H1 (cell line): ENCODE data around the gene FRY. TPM values are rescaled to one million over a fixed set of nuclear protein-coding genes. Genes with fewer than 3 reads are reported as not detected.

ENCODE experiments used
- CTCF ChIA-PET: fragments of 300-600 bp; sonication (Branson Sonifier 250); formaldehyde crosslinking; loops from one replicate; lab custom pipeline; 2021; ENCODE audit not compliant: partially characterized antibody; lab: Charles Lee
- POLR2A ChIA-PET: fragments of 300-600 bp; sonication (Branson Sonifier 250); formaldehyde crosslinking; loops from one replicate; lab custom pipeline; 2021; ENCODE audit warnings: inconsistent platforms; ENCODE audit not compliant: partially characterized antibody; lab: Charles Lee
- DNase-seq, 2 experiments: peaks; one replicate each; pipeline versions ENCODE4 v3.0.0 to v3.0.0-alpha.2; 2010 to 2022; ENCODE audit warnings: low spot score in 2 of 2, low read depth in 1 of 2, mixed read lengths in 1 of 2
- FAIRE-seq: peaks from 2 replicates; lab custom pipeline; 2011; peaks lifted over from hg19 to GRCh38; lab: Jason Lieb, UNC
- H2AFZ ChIP-seq: 2 replicates; pipeline ENCODE4 v1.8.1; 2012; ENCODE audit warnings: low read length, inconsistent platforms
- H2AK5ac ChIP-seq: 2 replicates; pipeline ENCODE4 v1.6.1; 2013; ENCODE audit warnings: low read depth, low read length
- H2BK120ac ChIP-seq: replicated peaks from 2 replicates; pipeline ENCODE3; 2013; ENCODE audit warnings: low read depth, low read length, inconsistent platforms
- H2BK12ac ChIP-seq: 2 replicates; pipeline ENCODE4 v1.6.1; 2013; ENCODE audit warnings: low read depth, low read length
- H2BK15ac ChIP-seq: 2 replicates; pipeline ENCODE4 v1.6.1; 2013; ENCODE audit warnings: low read length
- H2BK20ac ChIP-seq: 2 replicates; pipeline ENCODE4 v1.6.1; 2013; ENCODE audit warnings: low read length
- H2BK5ac ChIP-seq: 2 replicates; pipeline ENCODE4 v1.6.1; 2013; ENCODE audit warnings: low read depth, low read length
- H3K14ac ChIP-seq: 2 replicates; pipeline ENCODE4 v1.6.1; 2013; ENCODE audit warnings: inconsistent platforms; ENCODE audit not compliant: insufficient read length
- H3K18ac ChIP-seq: 2 replicates; pipeline ENCODE4 v1.6.1; 2013; ENCODE audit warnings: low read length; ENCODE audit errors: extremely low read depth
- H3K23ac ChIP-seq: 2 replicates; pipeline ENCODE4 v1.6.1; 2013; ENCODE audit warnings: inconsistent platforms; ENCODE audit not compliant: insufficient read length
- H3K23me2 ChIP-seq: 2 replicates; pipeline ENCODE4 v1.6.1; 2013; ENCODE audit warnings: low read depth, low read length
- H3K27ac ChIP-seq: 2 replicates; pipeline ENCODE4 v1.6.1; 2011; ENCODE audit warnings: low read depth, low read length, inconsistent platforms
- H3K27me3 ChIP-seq, 4 experiments: replicated peaks in 1 of 4; 1 replicate in 1 of 4; 2 replicates in 3 of 4; pipeline versions ENCODE4 v1.6.1 to v1.8.1; 2011 to 2013; ENCODE audit warnings: low read length in 3 of 4, mild to moderate bottlenecking in 3 of 4, inconsistent platforms in 2 of 4, mixed read lengths in 2 of 4, moderate library complexity in 1 of 4; ENCODE audit not compliant: control insufficient read depth in 3 of 4, insufficient read depth in 3 of 4; ENCODE audit errors: extremely low read depth in 1 of 4
- H3K36me3 ChIP-seq, 4 experiments: 2 replicates each; pipeline versions ENCODE4 v1.6.1 to v1.8.1; 2011 to 2013; ENCODE audit warnings: mild to moderate bottlenecking in 4 of 4, low read length in 3 of 4, moderate library complexity in 2 of 4, control low read depth in 1 of 4, inconsistent platforms in 1 of 4; ENCODE audit not compliant: insufficient read depth in 4 of 4, control insufficient read depth in 2 of 4
- H3K4ac ChIP-seq: replicated peaks from 2 replicates; pipeline ENCODE3; 2013; ENCODE audit warnings: low read length, low read depth, mixed read lengths, inconsistent platforms; ENCODE audit not compliant: insufficient read length
- H3K4me1 ChIP-seq, 4 experiments: replicated peaks in 1 of 4; 1 replicate in 1 of 4; 2 replicates in 3 of 4; pipeline versions ENCODE4 v1.6.1 to v1.8.1; 2011 to 2013; ENCODE audit warnings: low read length in 3 of 4, inconsistent platforms in 2 of 4, mixed read lengths in 1 of 4; ENCODE audit not compliant: insufficient read depth in 4 of 4, control insufficient read depth in 3 of 4
- H3K4me2 ChIP-seq, 2 experiments: 2 replicates each; pipeline versions ENCODE4 v1.6.1 to v1.8.1; 2011 to 2013; ENCODE audit warnings: low read depth in 2 of 2, low read length in 2 of 2, control low read depth in 1 of 2, inconsistent platforms in 1 of 2, mild to moderate bottlenecking in 1 of 2; ENCODE audit not compliant: insufficient read depth in 1 of 2
- H3K4me3 ChIP-seq, 4 experiments: fragments of 200-600, 300-600 bp in 1 of 4; sonication (generic), shearing (Covaris generic), sonication (Bioruptor Twin) in 1 of 4; 2 replicates each; pipeline versions ENCODE4 v1.5.1 to v1.8.1; 2011 to 2016; ENCODE audit warnings: low read length in 4 of 4, low read depth in 3 of 4, control low read depth in 2 of 4, inconsistent platforms in 2 of 4, mild to moderate bottlenecking in 2 of 4, mixed read lengths in 1 of 4, moderate library complexity in 1 of 4; ENCODE audit not compliant: insufficient read depth in 2 of 4; ENCODE audit errors: extremely low read depth in 1 of 4
- H3K56ac ChIP-seq: replicated peaks from 2 replicates; pipeline ENCODE3; 2013; ENCODE audit warnings: low read depth, mild to moderate bottlenecking, mixed read lengths, low read length, inconsistent platforms; ENCODE audit not compliant: insufficient read length
- H3K79me1 ChIP-seq: 2 replicates; pipeline ENCODE4 v1.6.1; 2013; ENCODE audit warnings: low read depth, low read length, control low read depth
- H3K79me2 ChIP-seq, 2 experiments: 2 replicates each; pipeline versions ENCODE4 v1.6.1 to v1.8.1; 2012 to 2013; ENCODE audit warnings: low read length in 2 of 2, mild to moderate bottlenecking in 2 of 2, inconsistent platforms in 1 of 2; ENCODE audit not compliant: insufficient read depth in 2 of 2, control insufficient read depth in 1 of 2
- H3K9ac ChIP-seq, 4 experiments: replicated peaks in 1 of 4; 1 replicate in 1 of 4; 2 replicates in 3 of 4; pipeline versions ENCODE4 v1.6.1 to v1.8.1; 2011 to 2013; ENCODE audit warnings: low read depth in 3 of 4, low read length in 3 of 4, control low read depth in 2 of 4, mild to moderate bottlenecking in 2 of 4, moderate library complexity in 2 of 4, inconsistent platforms in 1 of 4; ENCODE audit errors: extremely low read depth in 1 of 4
- H3K9me3 ChIP-seq, 2 experiments: 2 replicates each; pipeline versions ENCODE4 v1.6.1 to v1.8.1; 2012 to 2013; ENCODE audit warnings: mild to moderate bottlenecking in 2 of 2, moderate library complexity in 2 of 2, control low read depth in 1 of 2, inconsistent platforms in 1 of 2, low read depth in 1 of 2, low read length in 1 of 2, mixed read lengths in 1 of 2; ENCODE audit not compliant: insufficient read depth in 2 of 2
- H4K20me1 ChIP-seq, 2 experiments: replicated peaks in 1 of 2; 2 replicates each; pipeline versions ENCODE3 to v1.8.1; 2011 to 2013; ENCODE audit warnings: inconsistent platforms in 2 of 2, low read length in 2 of 2, mild to moderate bottlenecking in 1 of 2; ENCODE audit not compliant: insufficient read depth in 2 of 2, control insufficient read depth in 1 of 2
- H4K5ac ChIP-seq: 2 replicates; pipeline ENCODE4 v1.6.1; 2013; ENCODE audit warnings: low read length, low read depth, mixed read lengths, inconsistent platforms; ENCODE audit not compliant: insufficient read length
- H4K8ac ChIP-seq: 2 replicates; pipeline ENCODE4 v1.8.0; 2013; ENCODE audit warnings: mild to moderate bottlenecking, moderate library complexity, low read length, inconsistent platforms; ENCODE audit not compliant: insufficient read depth; ENCODE audit errors: extremely low read depth
- H4K91ac ChIP-seq: replicated peaks from 2 replicates; pipeline ENCODE3; 2013; ENCODE audit warnings: low read length, mixed read lengths, inconsistent platforms; ENCODE audit not compliant: insufficient read length
- BACH1 ChIP-seq: IDR thresholded peaks from 2 replicates; pipeline ENCODE4 v1.6.1; 2012; ENCODE audit warnings: low read length, improper control_type of control experiment
- CBX8 ChIP-seq: fragments of 300-800, 300-1000 bp; sonication (generic); IDR thresholded peaks from 2 replicates; pipeline ENCODE4 v1.7.1; 2016; ENCODE audit warnings: low read depth, low read length, borderline replicate concordance
- EGR1 ChIP-seq: IDR thresholded peaks from 2 replicates; pipeline ENCODE4 v1.6.1; 2011; ENCODE audit warnings: low read depth, low read length, borderline replicate concordance
- EP300 ChIP-seq, 2 experiments: IDR thresholded peaks; 1 replicate in 1 of 2; 2 replicates in 1 of 2; pipeline ENCODE4 v1.6.1; 2011 to 2012; ENCODE audit warnings: low read depth in 2 of 2, low read length in 2 of 2, mild to moderate bottlenecking in 2 of 2, borderline replicate concordance in 1 of 2, inconsistent platforms in 1 of 2, moderate library complexity in 1 of 2
- FOSL1 ChIP-seq: IDR thresholded peaks from 2 replicates; pipeline ENCODE4 v1.6.1; 2011; ENCODE audit warnings: mild to moderate bottlenecking, low read depth, low read length, moderate library complexity; ENCODE audit not compliant: insufficient read depth
- HDAC6 ChIP-seq: IDR thresholded peaks from one replicate; pipeline ENCODE4 v1.7.1; 2012; ENCODE audit warnings: low read depth, mild to moderate bottlenecking, inconsistent platforms, low read length, moderate library complexity
- MAFK ChIP-seq: IDR thresholded peaks from 2 replicates; pipeline ENCODE4 v1.6.1; 2012; ENCODE audit warnings: low read depth, mild to moderate bottlenecking, improper control_type of control experiment, low read length
- PHF8 ChIP-seq: fragments of 200-600 bp; sonication (generic); conservative IDR thresholded peaks from 2 replicates; pipeline ENCODE4 v1.7.1; 2012; ENCODE audit warnings: low read depth, mild to moderate bottlenecking, inconsistent platforms, low read length, moderate library complexity
- POLR2A ChIP-seq, 2 experiments: IDR thresholded peaks; 1 replicate in 1 of 2; 2 replicates in 1 of 2; pipeline ENCODE4 v1.6.1; 2011; ENCODE audit warnings: low read depth in 2 of 2, low read length in 2 of 2, mild to moderate bottlenecking in 2 of 2; ENCODE audit errors: control extremely low read depth in 1 of 2
- POLR2AphosphoS5 ChIP-seq: IDR thresholded peaks from 2 replicates; pipeline ENCODE4 v1.6.1; 2011; ENCODE audit warnings: low read depth, low read length
- RFX5 ChIP-seq: IDR thresholded peaks from 2 replicates; pipeline ENCODE4 v1.6.1; 2011; ENCODE audit warnings: low read depth, low read length, improper control_type of control experiment, borderline replicate concordance
- SP1 ChIP-seq: IDR thresholded peaks from 2 replicates; pipeline ENCODE4 v1.6.1; 2011; ENCODE audit warnings: low read depth, low read length
- SP2 ChIP-seq: IDR thresholded peaks from 2 replicates; pipeline ENCODE4 v1.6.1; 2012; ENCODE audit warnings: mild to moderate bottlenecking, low read length, inconsistent platforms
- SP4 ChIP-seq: IDR thresholded peaks from 2 replicates; pipeline ENCODE4 v1.6.1; 2012; ENCODE audit warnings: low read length, inconsistent platforms
- WGBS, 2 experiments: shearing (Covaris generic) in 1 of 2; methylation state at CpG; one replicate each; pipeline versions ENCODE4 v1.1.6 to v1.1.7; 2013 to 2015; ENCODE audit warnings: low lambda C conversion rate in 2 of 2, mixed read lengths in 2 of 2, inconsistent platforms in 1 of 2, low coverage in 1 of 2, missing lambda C conversion rate in 1 of 2; ENCODE audit not compliant: insufficient replicate concordance in 2 of 2, insufficient coverage in 1 of 2, insufficient read length in 1 of 2; ENCODE audit errors: extremely low coverage in 1 of 2, missing lambda C conversion rate in 1 of 2; 5-methylcytosine and 5-hydroxymethylcytosine counted together
- polyA plus RNA-seq, 7 experiments: library from polyadenylated mRNA; depleted of rRNA in 3 of 7; stranded (reverse) in 5 of 7; unstranded in 2 of 7; fragments of >200 nt in 5 of 7; fragments of 200-250 nt in 2 of 7; gene quantifications; 1 replicate in 5 of 7; 2 replicates in 1 of 7; 4 replicates in 1 of 7; pipeline versions ENCODE4 v1.2.1 to v1.2.3, GENCODE V29; 2011 to 2013; ENCODE audit warnings: missing spikeins in 2 of 7, mixed read lengths in 2 of 7
- total RNA-seq: library from RNA; stranded (reverse); fragmentation: NEBNext Ultra II Directional; extraction: Animal tissue kit (Norgen Biotek cat#: 25700); gene quantifications from 2 replicates; pipeline ENCODE4 v1.2.1, GENCODE V29; 2021

FRY gene
- total and polyA plus RNA-seq, 2 of the 8 experiments (the other 6 are each of a cell fraction or from before 2014, with no cell fraction given): 4.3 to 9.2 TPM

DNA sequence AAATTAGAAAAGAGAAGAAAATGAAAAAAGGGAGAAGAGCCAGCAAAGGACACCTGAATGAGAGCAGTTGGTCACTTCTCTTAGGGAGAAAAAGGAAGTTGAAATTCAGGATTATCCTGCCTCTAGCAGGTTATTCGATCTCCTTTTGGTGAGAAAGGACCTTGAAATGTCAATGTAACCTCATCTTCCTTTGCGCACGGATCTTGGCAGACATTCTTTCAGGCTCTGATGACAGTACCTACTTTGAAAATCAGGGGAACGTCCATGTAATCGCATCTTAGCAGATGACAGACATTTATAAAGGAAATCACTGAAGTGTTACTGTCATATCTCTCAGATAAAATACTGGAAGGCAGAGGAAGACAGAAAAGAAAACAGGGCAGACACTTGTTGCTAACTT, 36.7 kb downstream of the FRY start:
- H2BK120ac ChIP-seq: no peak overlapping the region
- H4K20me1 ChIP-seq: no peaks in the 10 kb centered on the region
- H3K27me3 ChIP-seq: no peaks in the 10 kb centered on the region
- H4K91ac ChIP-seq: no peak overlapping the region
- no peaks in the 10 kb centered on the region for H3K9me3 ChIP-seq
- H2AK5ac ChIP-seq: no peak overlapping the region
- H2AFZ ChIP-seq: no peak overlapping the region
- H2BK5ac ChIP-seq: no peak overlapping the region
- H2BK15ac ChIP-seq: no peak overlapping the region
- H3K9ac ChIP-seq: no peak overlapping the region
- no peak overlapping the region for H3K27ac ChIP-seq
- no peak overlapping the region for H3K56ac ChIP-seq
- no peak for TF ChIP-seq SP4
- TF ChIP-seq RFX5: no peak
- no peak for TF ChIP-seq SP1
- TF ChIP-seq CBX8: no peak
- no peak for TF ChIP-seq POLR2A (IDR thresholded peaks at IDR 0.05; ENCODE audit: control extremely low read depth in 1 of 2, low read depth in 2 of 2, low read length in 2 of 2)
- no peak for TF ChIP-seq PHF8
- TF ChIP-seq MAFK: no peak
- no peak for TF ChIP-seq FOSL1
- no peak for TF ChIP-seq POLR2AphosphoS5
- TF ChIP-seq HDAC6: no peak
- no peak for TF ChIP-seq EP300 (IDR thresholded peaks at IDR 0.05; ENCODE audit: borderline replicate concordance in 1 of 2, low read depth in 2 of 2, low read length in 2 of 2)
- no peak for TF ChIP-seq BACH1
- no peak for TF ChIP-seq SP2
- TF ChIP-seq EGR1: no peak
- no peak overlapping the region for H3K4me2 ChIP-seq
- H3K4me3 ChIP-seq: no peak overlapping the region
- no peak for DNase-seq
- 81% methylated on average over 5 of the region's 5 CpGs; no CpG with 5 or more reads in 1 of the 2 experiments for WGBS, 2 experiments
- no peaks in the 10 kb centered on the region for H3K79me2 ChIP-seq
- H3K18ac ChIP-seq: no peak overlapping the region
- H4K5ac ChIP-seq: no peak overlapping the region
- H3K14ac ChIP-seq: no peak overlapping the region
- peaks cover 0 to 3% (median 1%) of the 10 kb centered on the region in 4 experiments; a peak in 4 of 7 replicates for H3K4me1 ChIP-seq
- no peaks in the 10 kb centered on the region for H3K79me1 ChIP-seq
- ChIA-PET POLR2A (no interaction called here), CTCF (no interaction called here)
- H2BK20ac ChIP-seq: no peak overlapping the region
- FAIRE-seq: no peak
- H3K23me2 ChIP-seq: no peaks in the 10 kb centered on the region
- H3K23ac ChIP-seq: no peak overlapping the region
- H3K36me3 ChIP-seq: no peaks in the 10 kb centered on the region
- no peak overlapping the region for H2BK12ac ChIP-seq
- no peak overlapping the region for H3K4ac ChIP-seq
- H4K8ac ChIP-seq: no peak overlapping the region
